Ovary (tissue), 3 donors: ENCODE measurements around the gene NDUFS6.

ENCODE experiments used
- POLR2A ChIP-seq: fragments of 450-650 bp; IDR thresholded peaks from one replicate; pipeline ENCODE4 v1.6.1; 2017; ENCODE audit warnings: antibody characterized with exemption, mild to moderate bottlenecking, moderate library complexity
- TF ChIP-seq, protein P1 (sequence below), 3 donors: fragments of 450-650 bp in 2 of 3; fragments of 200-600 bp in 1 of 3; IDR thresholded peaks; one replicate each; pipeline versions ENCODE4 v1.5.1 to v1.8.0; 2016 to 2022; ENCODE audit warnings: antibody characterized with exemption in 3 of 3, mild to moderate bottlenecking in 1 of 3
- donor health status: DM: no; HTN: no; CAD: no.

DNA sequence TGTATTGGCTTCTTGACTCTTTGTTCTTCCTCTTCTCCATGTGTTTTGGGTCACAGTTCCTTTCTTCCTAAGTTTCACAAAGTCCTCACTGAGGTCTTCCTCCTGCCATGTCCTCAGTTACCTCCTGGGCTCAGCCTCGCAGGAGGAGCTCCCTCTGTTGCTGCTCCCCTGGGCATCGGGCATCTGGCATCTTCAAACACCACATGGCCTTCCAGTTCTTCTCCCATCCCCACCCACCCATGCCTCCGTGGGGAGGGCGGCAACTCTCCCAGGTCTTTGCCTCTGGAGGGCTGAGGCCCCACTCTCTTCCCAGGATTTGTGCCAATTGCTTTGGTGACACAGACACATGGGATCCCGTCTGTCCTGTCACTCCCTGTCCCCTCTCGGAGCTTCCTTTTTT is 24.4 kb upstream of the NDUFS6 start:
- no peak for TF ChIP-seq POLR2A
- TF ChIP-seq, protein P1, sequence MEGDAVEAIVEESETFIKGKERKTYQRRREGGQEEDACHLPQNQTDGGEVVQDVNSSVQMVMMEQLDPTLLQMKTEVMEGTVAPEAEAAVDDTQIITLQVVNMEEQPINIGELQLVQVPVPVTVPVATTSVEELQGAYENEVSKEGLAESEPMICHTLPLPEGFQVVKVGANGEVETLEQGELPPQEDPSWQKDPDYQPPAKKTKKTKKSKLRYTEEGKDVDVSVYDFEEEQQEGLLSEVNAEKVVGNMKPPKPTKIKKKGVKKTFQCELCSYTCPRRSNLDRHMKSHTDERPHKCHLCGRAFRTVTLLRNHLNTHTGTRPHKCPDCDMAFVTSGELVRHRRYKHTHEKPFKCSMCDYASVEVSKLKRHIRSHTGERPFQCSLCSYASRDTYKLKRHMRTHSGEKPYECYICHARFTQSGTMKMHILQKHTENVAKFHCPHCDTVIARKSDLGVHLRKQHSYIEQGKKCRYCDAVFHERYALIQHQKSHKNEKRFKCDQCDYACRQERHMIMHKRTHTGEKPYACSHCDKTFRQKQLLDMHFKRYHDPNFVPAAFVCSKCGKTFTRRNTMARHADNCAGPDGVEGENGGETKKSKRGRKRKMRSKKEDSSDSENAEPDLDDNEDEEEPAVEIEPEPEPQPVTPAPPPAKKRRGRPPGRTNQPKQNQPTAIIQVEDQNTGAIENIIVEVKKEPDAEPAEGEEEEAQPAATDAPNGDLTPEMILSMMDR (IDR thresholded peaks at IDR 0.05), result no peak
